ENCODE results near the gene PFDN6. TPM values are rescaled to one million over a fixed set of nuclear protein-coding genes. Genes with fewer than 3 reads are reported as not detected.
"Not testable (repeated sequence)": the region's sequence is repeated elsewhere in the genome, so short reads cannot be mapped to it uniquely, and the experiment has no call there.

PFDN6 gene
- total RNA-seq, result 100 to 1,000 TPM; 153 to 157 (median 153) TPM

- peak within 1 kb of the TSS; percentile 98 for H3K4me3 Mint-ChIP-seq
- no peaks in the 10 kb centered on the region for H3K27me3 Mint-ChIP-seq (ENCODE audit: low read depth)
- no peaks in the 10 kb centered on the region for H3K9me3 Mint-ChIP-seq
- H3K36me3 Mint-ChIP-seq (ENCODE audit: insufficient read depth), result peaks cover 40% of the 10 kb centered on the region
- DNase-seq (peak; percentile 69), ATAC-seq (peak; percentile 97 to 98)
- H3K4me1 Mint-ChIP-seq (ENCODE audit: low read depth), result peaks cover 40% of the 10 kb centered on the region
Measured at GRCh38 chr6:33288921-33289783, at the start of gene PFDN6, which contains the start of gene WDR46. PFDN6 (plus strand) TSS chr6:33289601; CDS start chr6:33289857, 256 bp downstream. WDR46 (minus strand) TSS chr6:33289239; CDS start chr6:33289170, 69 bp downstream.

- DNase-seq (no peak), ATAC-seq (peak; percentile 90 to 96)
- Mint-ChIP-seq H3K36me3 (ENCODE audit: insufficient read depth) (no peaks in the 10 kb centered on the region), H3K4me1 (ENCODE audit: low read depth) (peaks cover 10% of the 10 kb centered on the region), H3K9me3 (no peaks in the 10 kb centered on the region), H3K4me3 (no peak overlapping the region), H3K27me3 (ENCODE audit: low read depth) (peaks cover 4% of the 10 kb centered on the region)
Measured at GRCh38 chr6:33241968-33242367, 47.4 kb upstream of the PFDN6 start.

GRCh38 chr6:33243476-33243875, 45.9 kb upstream of the PFDN6 start:
- peaks cover 16% of the 10 kb centered on the region for H3K4me1 Mint-ChIP-seq (ENCODE audit: low read depth)
- DNase-seq (no peak), ATAC-seq (no peak)
- H3K36me3 Mint-ChIP-seq (ENCODE audit: insufficient read depth), result no peaks in the 10 kb centered on the region
- peaks cover 4% of the 10 kb centered on the region for H3K27me3 Mint-ChIP-seq (ENCODE audit: low read depth)
- H3K4me3 Mint-ChIP-seq, result no peak overlapping the region
- H3K9me3 Mint-ChIP-seq, result no peaks in the 10 kb centered on the region

GRCh38 chr6:33247977-33248642, 41.3 kb upstream of the PFDN6 start:
- ATAC-seq (peak; percentile 42 to 44), DNase-seq (peak; percentile 92)
- Mint-ChIP-seq H3K9me3 (no peaks in the 10 kb centered on the region), H3K4me1 (ENCODE audit: low read depth) (peaks cover 36% of the 10 kb centered on the region), H3K4me3 (peak overlapping the region; percentile 89), H3K36me3 (ENCODE audit: insufficient read depth) (peaks cover 11% of the 10 kb centered on the region), H3K27me3 (ENCODE audit: low read depth) (no peaks in the 10 kb centered on the region)

GRCh38 chr6:33248643-33248931, 40.8 kb upstream of the PFDN6 start:
- Mint-ChIP-seq H3K4me3 (peak overlapping the region; percentile 89), H3K27me3 (ENCODE audit: low read depth) (no peaks in the 10 kb centered on the region), H3K4me1 (ENCODE audit: low read depth) (peaks cover 36% of the 10 kb centered on the region), H3K36me3 (ENCODE audit: insufficient read depth) (peaks cover 11% of the 10 kb centered on the region), H3K9me3 (no peaks in the 10 kb centered on the region)
- ATAC-seq (peak; percentile 16 to 20), DNase-seq (no peak)

- Mint-ChIP-seq H3K4me1 (ENCODE audit: low read depth) (peaks cover 36% of the 10 kb centered on the region), H3K4me3 (peak overlapping the region; percentile 89)
Measured at GRCh38 chr6:33248932-33249731, 40.3 kb upstream of the PFDN6 start.

GRCh38 chr6:33249732-33250630, 39.4 kb upstream of the PFDN6 start:
- no peaks in the 10 kb centered on the region for H3K27me3 Mint-ChIP-seq (ENCODE audit: low read depth)

More at GRCh38 chr6:33248932-33249731, 40.3 kb upstream of the PFDN6 start:
- no peaks in the 10 kb centered on the region for H3K9me3 Mint-ChIP-seq
- ATAC-seq (peak; percentile 90 to 92), DNase-seq (peak; percentile 90)
- H3K27me3 Mint-ChIP-seq (ENCODE audit: low read depth), result no peaks in the 10 kb centered on the region
- H3K36me3 Mint-ChIP-seq (ENCODE audit: insufficient read depth), result peaks cover 11% of the 10 kb centered on the region

GRCh38 chr6:33250731-33251130, 38.7 kb upstream of the PFDN6 start:
- Mint-ChIP-seq H3K27me3 (ENCODE audit: low read depth) (no peaks in the 10 kb centered on the region), H3K36me3 (ENCODE audit: insufficient read depth) (peaks cover 11% of the 10 kb centered on the region), H3K4me1 (ENCODE audit: low read depth) (peaks cover 36% of the 10 kb centered on the region), H3K9me3 (no peaks in the 10 kb centered on the region), H3K4me3 (peak overlapping the region; percentile 89)
- ATAC-seq, result no peak
- DNase-seq, result no peak

More at GRCh38 chr6:33249732-33250630, 39.4 kb upstream of the PFDN6 start:
- H3K9me3 Mint-ChIP-seq, result no peaks in the 10 kb centered on the region
- peaks cover 36% of the 10 kb centered on the region for H3K4me1 Mint-ChIP-seq (ENCODE audit: low read depth)
- ATAC-seq (no peak), DNase-seq (no peak)
- H3K4me3 Mint-ChIP-seq, result peak overlapping the region; percentile 89
- peaks cover 11% of the 10 kb centered on the region for H3K36me3 Mint-ChIP-seq (ENCODE audit: insufficient read depth)

GRCh38 chr6:33251395-33252012, 37.9 kb upstream of the PFDN6 start:
- Mint-ChIP-seq H3K27me3 (ENCODE audit: low read depth) (no peaks in the 10 kb centered on the region), H3K4me1 (ENCODE audit: low read depth) (peaks cover 36% of the 10 kb centered on the region), H3K36me3 (ENCODE audit: insufficient read depth) (peaks cover 11% of the 10 kb centered on the region), H3K4me3 (peak overlapping the region; percentile 7), H3K9me3 (no peaks in the 10 kb centered on the region)
- no peak for ATAC-seq
- DNase-seq, result no peak

- peaks cover 11% of the 10 kb centered on the region for H3K36me3 Mint-ChIP-seq (ENCODE audit: insufficient read depth)
- ATAC-seq (no peak), DNase-seq (no peak)
- no peak overlapping the region for H3K4me3 Mint-ChIP-seq
- H3K4me1 Mint-ChIP-seq (ENCODE audit: low read depth), result peaks cover 36% of the 10 kb centered on the region
- no peaks in the 10 kb centered on the region for H3K9me3 Mint-ChIP-seq
- H3K27me3 Mint-ChIP-seq (ENCODE audit: low read depth), result no peaks in the 10 kb centered on the region
Measured at GRCh38 chr6:33252759-33253158, 36.6 kb upstream of the PFDN6 start.

- H3K36me3 Mint-ChIP-seq (ENCODE audit: insufficient read depth), result peaks cover 11% of the 10 kb centered on the region
- DNase-seq (no peak), ATAC-seq (no peak)
- no peak overlapping the region for H3K4me3 Mint-ChIP-seq
- H3K27me3 Mint-ChIP-seq (ENCODE audit: low read depth), result no peaks in the 10 kb centered on the region
- peaks cover 23% of the 10 kb centered on the region for H3K4me1 Mint-ChIP-seq (ENCODE audit: low read depth)
- H3K9me3 Mint-ChIP-seq, result no peaks in the 10 kb centered on the region
Measured at GRCh38 chr6:33254591-33254990, 34.8 kb upstream of the PFDN6 start.

GRCh38 chr6:33259032-33259431, 30.4 kb upstream of the PFDN6 start:
- Mint-ChIP-seq H3K4me1 (ENCODE audit: low read depth) (no peaks in the 10 kb centered on the region), H3K36me3 (ENCODE audit: insufficient read depth) (peaks cover 17% of the 10 kb centered on the region), H3K9me3 (no peaks in the 10 kb centered on the region), H3K4me3 (no peak overlapping the region), H3K27me3 (ENCODE audit: low read depth) (no peaks in the 10 kb centered on the region)
- ATAC-seq (no peak), DNase-seq (no peak)

- H3K4me1 Mint-ChIP-seq (ENCODE audit: low read depth); H3K9me3 Mint-ChIP-seq; DNase-seq; H3K27me3 Mint-ChIP-seq (ENCODE audit: low read depth); ATAC-seq; H3K4me3 Mint-ChIP-seq: not testable (repeated sequence)
- H3K36me3 Mint-ChIP-seq (ENCODE audit: insufficient read depth), result peaks cover 41% of the 10 kb centered on the region
Measured at GRCh38 chr6:33262490-33262889, 26.9 kb upstream of the PFDN6 start.
